HL-60/S4 (cell line): ENCODE data around the gene MFAP2.

ENCODE experiments used
- in situ Hi-C: fragments of 300-500 bp; cut with MboI; formaldehyde crosslinking; loops from 2 replicates; pipeline ENCODE4 v1.14.3; 2022; ENCODE audit warnings: low sequenced_read_pairs

MFAP2 gene, protein sequence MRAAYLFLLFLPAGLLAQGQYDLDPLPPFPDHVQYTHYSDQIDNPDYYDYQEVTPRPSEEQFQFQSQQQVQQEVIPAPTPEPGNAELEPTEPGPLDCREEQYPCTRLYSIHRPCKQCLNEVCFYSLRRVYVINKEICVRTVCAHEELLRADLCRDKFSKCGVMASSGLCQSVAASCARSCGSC

GRCh38 chr1:16980473-16981268, at the start of gene MFAP2:
Gene MFAP2, minus strand, starts transcription at chr1:16980620. Its CDS starts 2,347 bp downstream, at chr1:16978273.
- in situ Hi-C loops, result no loop called here

DNA sequence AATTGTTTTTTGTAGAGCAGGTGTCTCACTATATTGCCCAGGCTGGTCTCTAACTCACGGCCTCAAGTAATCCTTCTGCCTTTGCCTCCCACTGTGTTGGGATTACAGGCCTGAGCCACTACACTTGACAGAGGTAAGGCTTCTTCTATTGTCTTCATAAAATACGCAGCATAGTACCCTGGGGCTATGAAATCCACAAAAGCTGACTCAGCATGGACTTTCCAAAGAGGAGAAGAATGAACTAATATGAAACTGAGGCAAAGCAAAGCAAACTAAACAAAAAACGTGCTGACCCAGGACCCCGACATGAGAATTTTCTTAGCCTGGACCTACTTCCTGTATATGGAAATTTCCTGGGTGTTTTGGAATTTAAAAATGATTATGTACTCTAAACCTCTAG, 49.8 kb upstream of the MFAP2 start:
- in situ Hi-C loops, result no loop called here

DNA sequence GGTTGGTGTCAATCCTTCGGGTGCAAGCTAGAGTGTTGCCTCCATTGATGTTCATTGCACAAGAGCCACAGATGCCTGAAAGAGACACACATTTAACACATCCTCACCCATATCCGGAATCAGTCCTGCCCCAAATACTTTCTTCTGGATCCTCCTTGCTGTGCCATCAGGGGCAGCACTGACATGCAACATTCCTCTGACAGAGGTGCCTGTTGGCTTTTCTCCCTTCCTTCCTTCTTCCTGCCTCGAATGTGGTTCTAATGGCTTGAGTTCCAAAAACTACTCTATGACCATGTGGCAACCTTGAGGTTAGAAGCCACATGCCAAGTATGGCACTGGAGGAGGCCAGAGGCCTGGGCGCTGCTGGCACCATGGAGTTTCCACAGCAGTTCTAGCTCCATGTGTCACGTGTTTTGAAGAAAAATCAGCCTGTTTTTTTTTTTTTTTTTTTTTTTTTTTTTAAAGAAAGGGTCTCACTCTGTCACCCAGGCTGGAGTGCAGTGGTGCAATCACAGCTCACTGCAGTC, 48.3 kb upstream of the MFAP2 start:
- in situ Hi-C loops, result no loop called here

DNA sequence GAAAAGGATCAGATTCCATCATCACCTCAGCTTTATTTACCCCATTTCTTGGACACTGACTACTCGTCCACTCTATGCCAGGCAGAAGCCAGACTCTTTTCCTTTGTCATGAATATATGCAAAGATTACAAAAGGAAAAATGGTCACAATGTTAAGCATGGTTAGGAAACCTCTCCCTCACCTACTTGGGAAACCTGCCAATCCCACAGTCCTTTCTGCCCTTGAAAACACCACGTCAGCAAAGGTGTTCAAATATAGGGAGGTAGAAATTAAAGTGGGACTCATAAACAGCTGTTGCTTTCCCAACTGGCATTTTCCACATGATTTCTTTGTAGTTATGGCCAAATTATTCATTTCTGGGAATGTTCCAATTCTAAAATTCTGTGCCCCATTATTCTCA, 47.5 kb upstream of the MFAP2 start:
- in situ Hi-C loops, result no loop called here

- in situ Hi-C loops, result no loop called here
These were observed 47.0 kb upstream of the MFAP2 start for GRCh38 chr1:17027403-17027802.

GRCh38 chr1:17024721-17025120, 44.3 kb upstream of the MFAP2 start:
- in situ Hi-C loops, result no loop called here

DNA sequence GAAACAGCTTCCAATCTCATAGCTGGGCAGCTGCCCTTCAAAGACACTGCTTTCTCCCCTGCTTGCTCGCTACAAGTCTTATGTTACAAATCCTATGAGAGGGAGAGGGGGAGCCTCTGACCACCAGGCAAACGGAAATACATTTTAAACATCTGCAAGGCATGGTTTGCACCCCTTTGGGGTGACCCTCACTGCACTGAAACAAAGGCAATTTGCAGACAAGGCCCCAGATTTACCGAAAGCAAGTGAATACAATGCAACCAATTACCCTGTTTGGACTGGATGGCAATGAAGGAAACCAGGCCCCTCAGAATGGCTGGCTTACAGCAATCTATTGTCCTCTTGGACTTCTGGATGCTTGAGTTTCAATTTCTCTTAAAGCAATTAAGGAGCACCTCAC, 43.2 kb upstream of the MFAP2 start:
- in situ Hi-C loops, result no loop called here

- in situ Hi-C loops, result no loop called here
These were observed 42.7 kb upstream of the MFAP2 start for GRCh38 chr1:17023102-17023501.

GRCh38 chr1:17021896-17022295, 41.5 kb upstream of the MFAP2 start:
- in situ Hi-C loops, result no loop called here

- in situ Hi-C loops, result no loop called here
These were observed 40.1 kb upstream of the MFAP2 start for GRCh38 chr1:17020502-17020901.

DNA sequence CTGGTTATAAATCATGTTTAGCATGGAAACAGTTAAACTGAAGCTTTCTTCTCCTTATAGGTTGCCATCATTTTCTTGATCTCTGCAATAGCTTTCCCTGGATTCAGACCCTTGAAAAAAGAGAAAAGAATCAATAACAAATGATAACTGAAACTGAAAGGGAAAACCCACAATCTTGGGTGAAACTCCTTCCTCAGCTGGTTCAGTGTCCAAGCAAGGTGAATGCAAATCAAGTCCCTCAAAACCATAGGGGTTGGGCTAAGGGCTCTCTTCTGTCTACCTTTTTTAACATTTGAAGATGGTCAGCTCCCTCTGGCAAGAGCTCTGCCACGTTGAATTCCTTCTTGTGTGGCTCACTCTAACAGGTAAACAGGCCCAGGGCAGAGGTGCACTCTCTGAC, 38.4 kb upstream of the MFAP2 start:
- in situ Hi-C loops, result no loop called here

DNA sequence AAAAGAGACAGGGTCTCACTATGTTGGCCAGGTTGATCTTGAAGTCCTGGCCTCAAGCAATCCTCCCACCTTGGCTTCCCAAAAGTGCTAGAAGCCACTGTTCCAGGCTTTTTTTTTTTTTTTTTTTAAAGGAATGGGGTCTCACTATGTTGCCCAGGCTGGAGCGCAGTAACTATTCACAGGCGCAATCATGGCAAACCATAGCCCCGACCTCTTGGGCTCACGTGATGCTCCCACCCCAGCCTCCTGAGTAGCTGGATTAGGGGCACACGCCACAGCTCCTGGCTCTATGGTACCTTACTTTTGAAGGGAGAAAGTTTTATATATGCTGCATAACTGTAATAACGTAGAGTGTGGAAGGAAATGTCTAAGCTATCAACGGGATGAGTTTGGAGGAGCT, 37.0 kb upstream of the MFAP2 start:
- in situ Hi-C loops, result no loop called here

- in situ Hi-C loops, result no loop called here
These were observed 35.9 kb upstream of the MFAP2 start for GRCh38 chr1:17016317-17016661.

GRCh38 chr1:17014671-17015567, 34.5 kb upstream of the MFAP2 start:
- in situ Hi-C loops, result no loop called here

DNA sequence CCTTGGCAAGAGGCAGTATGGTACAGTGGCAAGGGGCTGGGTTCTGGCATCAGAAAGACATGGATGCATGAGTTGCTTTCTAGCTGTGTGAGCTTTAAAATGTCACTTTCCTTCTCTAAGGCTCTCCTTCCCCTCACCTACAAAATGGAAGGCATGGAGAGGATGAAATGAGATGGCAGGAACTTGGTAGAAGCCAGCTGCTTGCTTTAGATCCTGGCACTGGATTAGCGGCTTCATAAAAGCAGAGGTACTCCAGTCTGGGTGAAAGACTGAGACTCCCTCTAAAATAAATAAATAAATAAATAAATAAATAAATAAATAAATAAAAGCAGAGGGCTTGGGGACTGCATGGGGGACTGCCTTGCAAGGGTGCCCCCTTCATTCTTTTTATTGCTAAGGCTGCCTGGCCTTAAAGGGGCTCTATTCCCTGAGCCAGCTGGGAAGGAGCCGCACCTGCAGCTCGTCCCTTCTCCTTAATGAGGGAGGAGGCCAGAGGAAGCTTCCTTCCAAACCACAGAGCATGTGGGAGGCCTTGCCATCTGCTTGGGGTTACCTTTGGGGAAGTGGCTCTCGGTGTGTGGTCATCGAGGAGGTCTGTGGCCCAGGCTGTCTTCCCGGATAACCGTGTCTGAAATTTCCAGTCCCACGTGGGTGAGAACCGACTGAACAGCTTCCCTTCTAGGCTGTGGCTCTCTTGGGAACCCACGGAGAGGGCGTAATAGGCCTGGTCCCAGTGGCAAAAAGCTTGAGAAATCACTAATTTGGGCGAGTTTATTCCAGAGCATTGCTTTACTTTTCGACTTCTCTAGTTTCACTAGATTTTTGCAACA, 33.3 kb upstream of the MFAP2 start:
- in situ Hi-C loops, result no loop called here

GRCh38 chr1:17012775-17013490, 32.5 kb upstream of the MFAP2 start:
- in situ Hi-C loops, result no loop called here

- in situ Hi-C loops, result no loop called here
These were observed 31.3 kb upstream of the MFAP2 start, which contains the start of gene ATP13A2 for GRCh38 chr1:17011439-17012307. Gene ATP13A2, minus strand, starts transcription at chr1:17011928. Its CDS starts 190 bp downstream, at chr1:17011738.

DNA sequence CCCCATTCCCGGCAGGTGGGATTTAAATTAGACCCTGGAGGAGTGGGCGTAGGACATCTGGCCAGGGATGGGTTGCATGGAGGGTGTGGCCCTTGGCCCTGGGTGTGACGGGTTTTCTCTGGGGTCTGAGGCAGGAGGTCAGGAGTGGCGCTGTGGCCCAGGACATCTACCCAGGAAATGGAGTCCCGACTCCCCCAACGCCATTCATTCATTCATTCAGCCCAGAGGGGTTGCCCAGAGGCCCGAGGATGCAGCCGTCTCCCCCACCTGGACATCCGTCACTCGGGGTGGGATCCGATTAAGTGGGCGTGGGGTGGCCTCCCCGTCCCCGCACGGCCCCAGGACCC, 30.6 kb upstream of the MFAP2 start:
- in situ Hi-C loops, result no loop called here

GRCh38 chr1:17009706-17010105, 29.3 kb upstream of the MFAP2 start:
- in situ Hi-C loops, result no loop called here
